ENCODE data around the gene TK1.
"Not testable (repeated sequence)": the region's sequence is repeated elsewhere in the genome, so short reads cannot be mapped to it uniquely, and the experiment has no call there.

The TK1 gene

GRCh38 chr17:78186692-78187595 is at the start of gene TK1, which contains the start of gene AFMID:
Gene TK1 (minus strand): TSS chr17:78187052. CDS start chr17:78186994, 58 bp downstream.
Gene AFMID (plus strand): TSS chr17:78187362. CDS start chr17:78187371, 9 bp downstream.
- DNase-seq = peak; percentile 96

GRCh38 chr17:78235885-78236284 is 49.0 kb upstream of the TK1 start:
- no peak for DNase-seq

DNA sequence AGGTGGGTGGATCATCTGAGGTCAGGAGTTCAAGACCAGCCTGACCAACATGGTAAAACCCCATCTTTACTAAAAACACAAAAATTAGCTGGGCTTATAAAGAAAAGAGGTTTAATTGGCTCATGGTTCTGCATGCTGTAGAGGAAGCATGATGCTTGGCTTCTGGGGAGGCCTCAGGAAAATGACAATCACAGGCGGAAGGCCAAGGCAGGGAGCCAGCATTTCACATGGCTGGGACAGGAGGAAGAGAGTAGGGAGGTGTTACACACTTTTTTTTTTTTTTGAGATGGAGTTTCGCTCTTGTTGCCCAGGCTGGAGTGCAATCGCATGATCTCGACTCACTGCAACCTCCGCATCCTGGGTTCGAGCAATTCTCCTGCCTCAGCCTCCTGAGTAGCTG is 48.2 kb upstream of the TK1 start:
- not testable (repeated sequence) for DNase-seq

- no peak for DNase-seq
Observed at GRCh38 chr17:78234261-78234865, 47.5 kb upstream of the TK1 start.

DNA sequence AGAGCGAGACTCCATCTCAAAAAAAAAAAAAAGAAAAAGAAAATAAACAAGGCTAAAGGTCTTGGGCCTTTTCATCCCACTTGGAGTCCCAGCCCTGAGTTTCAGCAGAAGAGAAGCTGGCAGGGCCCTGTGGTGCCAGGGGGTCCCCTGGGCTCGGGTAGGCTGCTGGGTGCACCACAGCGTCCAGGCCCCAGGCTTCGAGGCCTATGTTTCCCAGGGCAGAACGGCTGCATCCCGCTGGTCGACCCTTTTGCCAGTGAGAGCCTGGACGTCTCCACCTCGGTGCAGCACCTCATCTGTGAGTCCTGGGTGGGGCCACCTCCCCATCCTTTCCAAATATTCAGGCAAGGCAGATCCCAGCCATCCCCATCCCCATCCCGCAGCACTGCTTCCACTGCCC is 46.8 kb upstream of the TK1 start:
- no peak for DNase-seq

DNA sequence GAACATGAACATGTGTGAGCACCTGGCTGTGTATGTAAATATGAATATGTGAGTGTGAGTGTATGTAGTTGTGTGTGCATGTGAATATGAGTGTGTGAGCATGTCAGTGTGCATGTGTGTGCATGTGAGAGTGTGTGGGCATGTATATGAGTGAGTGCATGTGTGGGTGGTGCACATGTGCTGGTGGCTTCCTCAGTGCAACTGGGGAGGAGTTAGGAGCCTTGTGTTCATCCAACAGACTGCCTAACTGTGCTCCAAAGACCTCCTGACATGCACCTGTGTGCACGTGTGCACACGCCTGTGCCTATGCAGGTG is 46.0 kb upstream of the TK1 start:
- no peak for DNase-seq

DNA sequence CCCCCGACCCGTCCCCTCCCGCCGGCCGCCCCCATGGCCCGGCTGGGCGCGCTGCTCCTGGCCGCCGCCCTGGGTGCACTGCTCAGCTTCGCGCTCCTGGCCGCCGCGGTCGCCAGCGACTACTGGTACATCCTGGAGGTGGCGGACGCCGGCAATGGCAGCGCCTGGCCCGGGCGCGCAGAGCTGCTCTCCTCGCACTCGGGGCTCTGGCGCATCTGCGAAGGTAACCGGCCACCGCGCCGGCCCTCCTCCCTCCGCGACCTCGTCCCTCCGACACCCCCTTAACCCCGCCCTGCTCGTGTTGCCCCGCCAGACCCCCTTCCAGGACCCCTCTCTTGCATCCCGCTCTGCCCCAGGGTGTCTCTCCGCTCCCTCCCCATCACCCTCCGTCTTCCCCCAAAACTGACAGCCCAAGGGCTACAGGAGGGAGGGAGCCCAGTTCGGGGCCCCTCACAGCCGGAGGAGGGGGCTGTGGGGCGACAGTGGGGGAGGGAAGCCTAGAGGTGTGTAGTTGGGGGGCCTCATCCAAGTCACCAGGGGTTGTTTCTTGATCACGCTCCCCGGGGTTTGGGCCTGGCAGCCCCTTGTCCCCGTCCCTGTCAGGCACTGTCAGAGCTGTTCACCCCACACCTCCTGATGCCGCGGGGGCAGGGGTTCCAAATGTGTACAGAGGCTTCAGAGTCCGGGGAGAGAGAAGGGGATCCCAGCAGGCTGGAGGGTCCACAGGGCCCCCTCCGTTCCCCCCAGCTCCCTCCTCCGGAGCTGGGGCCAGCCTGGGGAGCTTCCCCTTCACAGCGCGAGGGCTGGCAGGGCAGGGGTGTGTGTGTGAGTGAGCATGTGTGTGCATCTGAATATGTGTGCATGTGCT is 45.4 kb upstream of the TK1 start:
- no peak for DNase-seq

DNA sequence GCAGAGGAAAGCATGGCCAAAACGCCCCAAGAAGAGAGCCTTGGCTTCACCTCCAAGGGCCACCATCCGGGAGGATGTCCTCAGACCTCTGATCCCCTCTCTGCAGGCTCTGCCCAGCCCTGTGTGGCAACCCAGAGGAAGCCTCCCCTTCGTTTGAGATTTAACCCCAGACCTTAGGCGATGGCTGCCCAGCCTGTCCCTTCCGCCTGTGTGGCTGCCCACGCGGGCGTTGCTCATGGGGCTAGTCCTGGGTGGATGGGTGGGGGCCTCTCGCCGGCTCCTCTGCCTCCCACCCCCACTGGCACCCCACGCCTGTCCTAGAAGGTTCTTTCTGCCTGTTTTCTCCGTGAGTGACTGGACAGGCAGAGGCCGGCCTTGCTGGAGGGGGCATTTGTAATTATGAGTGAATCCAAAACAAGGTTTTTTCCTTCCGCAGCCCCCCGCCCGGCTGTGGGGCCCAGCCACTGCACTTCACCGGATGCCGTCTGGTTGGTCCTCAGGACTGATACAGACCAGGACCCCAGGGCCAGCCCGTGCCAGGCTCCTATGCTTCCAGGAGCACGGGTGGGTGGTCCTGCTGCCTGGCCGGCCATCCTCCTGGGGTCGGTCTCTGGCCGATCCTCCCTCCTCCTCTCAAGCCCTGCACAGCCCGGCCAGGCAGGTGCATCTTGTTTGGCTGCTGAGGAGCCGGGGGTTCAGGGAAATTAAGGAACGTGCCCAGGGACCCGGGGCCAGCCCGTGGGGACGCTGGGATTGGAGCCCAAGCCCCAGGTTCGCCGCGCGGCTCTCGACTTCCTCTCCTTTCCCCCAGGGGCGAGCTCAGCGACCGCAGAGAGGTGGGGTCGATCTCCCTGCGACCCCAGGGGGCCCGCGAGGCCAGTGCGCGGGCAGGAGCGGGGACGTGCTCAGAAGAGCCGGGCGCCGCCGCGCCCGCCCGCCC is 44.4 kb upstream of the TK1 start, which contains the start of gene TMEM235:
TSS of gene TMEM235 (plus strand) at position 636 of the 940 bp plus-strand sequence. CDS start 393 bp downstream, outside the sequence.
- no peak for DNase-seq

GRCh38 chr17:78230252-78230962 is 43.6 kb upstream of the TK1 start:
- DNase-seq = no peak

GRCh38 chr17:78228176-78228575 is 41.3 kb upstream of the TK1 start:
- no peak for DNase-seq

DNA sequence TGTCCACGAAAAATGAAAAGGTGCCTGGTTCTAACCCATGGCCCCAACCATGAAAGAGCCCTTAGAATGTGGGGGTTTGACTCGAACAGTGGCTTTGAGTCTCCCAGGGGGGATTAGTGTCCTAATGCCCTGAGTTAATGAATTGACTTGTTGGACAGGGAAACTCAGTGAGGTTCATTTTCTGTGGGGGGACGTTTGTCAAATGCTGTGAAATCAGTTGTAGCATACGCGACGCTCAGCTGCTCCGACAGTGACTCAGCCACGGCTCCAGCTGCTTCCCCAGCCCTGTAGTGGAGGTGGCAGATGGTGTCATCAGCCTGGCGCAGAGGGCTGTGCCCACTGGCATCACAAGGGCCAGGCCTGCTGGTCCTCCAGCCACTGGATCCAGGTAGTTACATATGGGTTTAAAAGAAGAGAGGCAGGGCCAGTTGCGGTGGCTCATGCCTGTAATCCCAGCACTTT is 40.6 kb upstream of the TK1 start:
- DNase-seq = no peak

GRCh38 chr17:78226759-78227454 is 40.1 kb upstream of the TK1 start:
- no peak for DNase-seq

DNA sequence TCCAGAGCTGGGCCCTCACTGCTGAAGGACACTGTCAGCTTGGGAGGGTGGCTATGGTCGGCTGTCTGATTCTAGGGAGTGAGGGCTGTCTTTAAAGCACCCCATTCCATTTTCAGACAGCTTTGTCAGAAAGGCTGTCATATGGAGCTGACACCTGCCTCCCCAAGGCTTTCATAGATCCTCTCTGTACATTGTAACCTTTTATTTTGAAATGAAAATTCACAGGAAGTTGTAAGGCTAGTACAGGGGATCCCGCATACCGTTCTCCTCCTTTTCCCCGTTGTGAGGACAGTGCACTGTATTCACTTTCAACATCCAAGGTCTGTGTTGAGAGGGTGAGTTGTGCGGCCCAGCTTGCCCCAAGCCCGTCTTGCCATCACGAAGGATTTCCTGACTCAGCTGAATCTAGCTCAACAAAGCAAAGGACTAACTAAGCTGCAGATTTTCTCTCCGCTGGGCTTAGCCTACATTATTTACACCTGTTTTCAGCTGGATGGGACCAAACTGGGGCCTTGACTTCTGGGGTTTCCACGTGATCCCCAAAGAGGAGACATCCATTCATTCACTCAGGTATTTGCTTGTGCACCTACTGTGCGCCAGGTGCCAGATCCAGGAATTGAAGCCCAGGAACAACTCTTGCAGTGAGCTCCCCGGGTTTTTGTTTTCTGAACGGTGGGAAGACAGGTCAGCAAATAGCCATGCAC is 39.4 kb upstream of the TK1 start:
- no peak for DNase-seq

DNA sequence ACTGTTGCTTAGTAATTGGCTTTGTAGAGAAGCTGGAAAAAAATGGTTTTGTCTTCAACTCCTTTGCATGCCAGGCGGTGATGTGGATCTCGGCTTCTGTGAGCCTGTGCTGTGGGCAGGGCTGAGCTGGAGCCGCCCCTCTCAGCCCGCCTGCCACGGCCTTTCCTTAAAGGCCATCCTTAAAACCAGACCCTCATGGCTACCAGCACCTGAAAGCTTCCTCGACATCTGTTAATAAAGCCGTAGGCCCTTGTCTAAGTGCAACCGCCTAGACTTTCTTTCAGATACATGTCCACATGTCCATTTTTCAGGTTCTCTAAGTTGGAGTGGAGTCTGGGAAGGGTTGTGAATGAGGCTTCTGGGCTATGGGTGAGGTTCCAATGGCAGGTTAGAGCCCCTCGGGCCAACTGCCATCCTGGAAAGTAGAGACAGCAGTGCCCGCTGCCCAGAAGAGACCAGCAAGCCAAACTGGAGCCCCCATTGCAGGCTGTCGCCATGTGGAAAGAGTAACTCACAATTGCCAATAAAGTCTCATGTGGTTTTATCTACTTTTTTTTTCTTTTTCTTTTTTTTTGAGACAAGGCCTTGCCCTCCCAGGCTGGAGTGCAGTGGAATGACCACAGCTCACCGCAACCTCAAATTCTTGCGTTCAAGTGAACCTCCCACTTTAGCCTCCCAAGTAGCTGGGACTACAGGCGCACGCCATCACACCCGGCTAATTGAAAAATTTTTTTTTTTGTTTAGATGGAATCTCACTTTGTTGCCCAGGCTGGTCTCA is 38.4 kb upstream of the TK1 start:
- no peak for DNase-seq

DNA sequence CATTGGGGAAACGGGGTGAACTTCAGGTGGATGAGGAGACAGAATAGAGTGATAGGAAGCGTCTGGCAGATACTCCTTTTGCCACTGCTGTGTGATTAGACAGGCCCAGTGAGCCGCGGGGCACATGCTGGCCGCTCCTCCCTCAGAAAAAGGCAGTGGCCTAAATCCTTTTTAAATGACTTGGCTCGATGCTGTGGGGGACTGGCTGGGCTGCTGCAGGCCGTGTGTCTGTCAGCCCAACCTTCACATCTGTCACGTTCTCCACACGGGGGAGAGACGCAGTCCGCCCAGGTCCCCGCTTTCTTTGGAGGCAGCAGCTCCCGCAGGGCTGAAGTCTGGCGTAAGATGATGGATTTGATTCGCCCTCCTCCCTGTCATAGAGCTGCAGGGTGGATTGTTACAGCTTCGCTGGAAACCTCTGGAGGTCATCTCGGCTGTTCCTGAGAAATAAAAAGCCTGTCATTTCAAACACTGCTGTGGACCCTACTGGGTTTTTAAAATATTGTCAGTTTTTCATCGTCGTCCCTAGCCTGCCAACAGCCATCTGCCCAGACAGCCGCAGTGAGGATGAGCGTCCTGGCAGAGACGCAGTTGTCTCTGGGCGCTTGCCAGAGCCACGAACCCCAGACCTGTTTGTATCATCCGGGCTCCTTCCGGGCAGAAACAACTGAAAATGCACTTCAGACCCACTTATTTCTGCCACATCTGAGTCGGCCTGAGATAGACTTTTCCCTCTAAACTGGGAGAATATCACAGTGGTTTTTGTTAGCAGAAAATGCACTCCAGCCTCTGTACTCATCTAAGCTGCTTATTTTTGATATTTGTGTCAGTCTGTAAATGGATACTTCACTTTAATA is 37.6 kb upstream of the TK1 start:
- DNase-seq = no peak

DNA sequence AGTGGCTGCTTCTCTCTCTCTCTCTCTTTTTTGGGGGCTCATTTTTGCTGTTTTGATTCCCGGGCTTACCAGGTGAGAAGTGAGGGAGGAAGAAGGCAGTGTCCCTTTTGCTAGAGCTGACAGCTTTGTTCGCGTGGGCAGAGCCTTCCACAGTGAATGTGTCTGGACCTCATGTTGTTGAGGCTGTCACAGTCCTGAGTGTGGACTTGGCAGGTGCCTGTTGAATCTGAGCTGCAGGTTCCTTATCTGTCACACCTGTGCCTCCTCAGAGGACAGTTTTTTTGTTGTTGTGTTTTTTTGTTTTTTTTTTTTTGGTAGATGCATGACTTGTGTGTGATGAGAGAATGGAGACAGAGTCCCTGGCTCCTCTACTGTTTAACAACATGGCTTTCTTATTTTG is 36.9 kb upstream of the TK1 start:
- DNase-seq = no peak

- no peak for DNase-seq
Observed at GRCh38 chr17:78223061-78223460, 36.2 kb upstream of the TK1 start.

Data from fibroblast of upper back skin (primary cell).